ENCODE results near the gene KANK4. TPM values are rescaled to one million over a fixed set of nuclear protein-coding genes. Genes with fewer than 3 reads are reported as not detected.

KANK4 gene
- total and polyA plus RNA-seq, 2 donors (not counting 1 experiment from before 2014, with no cell fraction given): not detected

DNA sequence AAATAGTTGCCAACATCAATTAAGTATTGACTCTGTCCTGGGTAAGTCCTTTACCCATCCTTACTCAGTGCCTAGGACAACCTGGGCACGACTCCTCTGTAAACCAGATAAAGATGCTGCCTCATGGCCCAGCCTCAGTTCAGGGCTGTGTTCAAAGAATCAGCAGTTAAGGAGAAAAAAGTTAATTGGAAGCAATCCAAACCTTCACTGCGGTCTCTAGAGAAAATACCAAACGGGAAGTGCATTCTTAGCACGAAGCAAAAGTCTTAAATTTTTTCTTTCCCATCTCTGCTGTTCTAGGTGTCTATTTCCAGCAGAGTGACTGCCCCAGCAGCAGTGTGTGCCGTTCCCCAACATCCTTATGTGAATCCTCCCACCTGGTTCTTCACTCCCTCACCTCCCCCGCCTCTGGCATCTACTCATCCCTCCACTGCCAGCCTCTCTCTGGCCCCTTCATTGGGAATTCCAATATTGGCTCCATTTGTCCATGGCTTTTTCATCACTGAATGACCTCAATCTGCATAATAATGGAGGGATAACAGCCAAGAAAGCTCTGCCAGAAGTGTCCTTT is 23.2 kb downstream of the KANK4 start:
- Histone ChIP-seq H2AFZ (ENCODE audit: insufficient read depth, low read depth, low read length, poor library complexity, severe bottlenecking) (no peak overlapping the region), H3K27ac (ENCODE audit: low read length in 2 of 2) (no peak overlapping the region), H3K27me3 (replicated peaks in 1 of 4; ENCODE audit: control extremely low read depth in 1 of 4, control insufficient read depth in 3 of 4, insufficient read depth in 4 of 4, low read length in 3 of 4) (peaks cover 0 to 4% (median 1%) of the 10 kb centered on the region in 4 experiments), H3K9ac (ENCODE audit: low read length) (no peak overlapping the region), H3K36me3 (replicated peaks in 1 of 2; ENCODE audit: control extremely low read depth in 1 of 2, control insufficient read depth in 1 of 2, extremely low read depth in 1 of 2, insufficient read depth in 2 of 2, low read length in 1 of 2) (no peaks in the 10 kb centered on the region), H4K20me1 (ENCODE audit: control insufficient read depth, insufficient read depth, low read length, poor library complexity, severe bottlenecking) (no peaks in the 10 kb centered on the region), H3K79me2 (ENCODE audit: control insufficient read depth, insufficient read depth, low read length) (no peaks in the 10 kb centered on the region), H3K4me3 (ENCODE audit: control extremely low read depth in 1 of 5, extremely low read depth in 1 of 5, insufficient read depth in 1 of 5, low read depth in 2 of 5, low read length in 4 of 5) (no peak overlapping the region), H3K4me1 (ENCODE audit: control insufficient read depth in 2 of 2, insufficient read depth in 2 of 2, low read length in 2 of 2) (no peaks in the 10 kb centered on the region), H3K4me2 (replicated peaks; ENCODE audit: low read depth, low read length, poor library complexity, severe bottlenecking) (no peak overlapping the region), H3K9me3 (ENCODE audit: control extremely low read depth in 1 of 3, control insufficient read depth in 2 of 3, insufficient read depth in 1 of 3, low read length in 2 of 3) (no peaks in the 10 kb centered on the region)
- H3K4me3 Mint-ChIP-seq: no peak overlapping the region
- POLR2A ChIA-PET: no interaction called here
- no peak for TF ChIP-seq EZH2 (IDR thresholded peaks at IDR 0.05; ENCODE audit: borderline replicate concordance, insufficient read depth, low read depth, low read length, poor library complexity, severe bottlenecking)
- TF ChIP-seq, protein P1, sequence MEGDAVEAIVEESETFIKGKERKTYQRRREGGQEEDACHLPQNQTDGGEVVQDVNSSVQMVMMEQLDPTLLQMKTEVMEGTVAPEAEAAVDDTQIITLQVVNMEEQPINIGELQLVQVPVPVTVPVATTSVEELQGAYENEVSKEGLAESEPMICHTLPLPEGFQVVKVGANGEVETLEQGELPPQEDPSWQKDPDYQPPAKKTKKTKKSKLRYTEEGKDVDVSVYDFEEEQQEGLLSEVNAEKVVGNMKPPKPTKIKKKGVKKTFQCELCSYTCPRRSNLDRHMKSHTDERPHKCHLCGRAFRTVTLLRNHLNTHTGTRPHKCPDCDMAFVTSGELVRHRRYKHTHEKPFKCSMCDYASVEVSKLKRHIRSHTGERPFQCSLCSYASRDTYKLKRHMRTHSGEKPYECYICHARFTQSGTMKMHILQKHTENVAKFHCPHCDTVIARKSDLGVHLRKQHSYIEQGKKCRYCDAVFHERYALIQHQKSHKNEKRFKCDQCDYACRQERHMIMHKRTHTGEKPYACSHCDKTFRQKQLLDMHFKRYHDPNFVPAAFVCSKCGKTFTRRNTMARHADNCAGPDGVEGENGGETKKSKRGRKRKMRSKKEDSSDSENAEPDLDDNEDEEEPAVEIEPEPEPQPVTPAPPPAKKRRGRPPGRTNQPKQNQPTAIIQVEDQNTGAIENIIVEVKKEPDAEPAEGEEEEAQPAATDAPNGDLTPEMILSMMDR (IDR thresholded peaks at IDR 0.05): no peak
- whole genome bisulfite sequencing (ENCODE audit: insufficient coverage): 5% methylated on average over 6 of the region's 6 CpGs
- intact Hi-C loops (cut with micrococcal nuclease): no loop called here
- peaks cover 24% of the 10 kb centered on the region for H3K27me3 Mint-ChIP-seq
- CTCF ChIA-PET: no interaction called here
- no peaks in the 10 kb centered on the region for H3K9me3 Mint-ChIP-seq (ENCODE audit: insufficient read depth)
- DNase-seq (no peak), ATAC-seq (ENCODE audit: low read depth) (no peak)
- H3K27ac Mint-ChIP-seq: no peak overlapping the region
- no peaks in the 10 kb centered on the region for H3K4me1 Mint-ChIP-seq

DNA sequence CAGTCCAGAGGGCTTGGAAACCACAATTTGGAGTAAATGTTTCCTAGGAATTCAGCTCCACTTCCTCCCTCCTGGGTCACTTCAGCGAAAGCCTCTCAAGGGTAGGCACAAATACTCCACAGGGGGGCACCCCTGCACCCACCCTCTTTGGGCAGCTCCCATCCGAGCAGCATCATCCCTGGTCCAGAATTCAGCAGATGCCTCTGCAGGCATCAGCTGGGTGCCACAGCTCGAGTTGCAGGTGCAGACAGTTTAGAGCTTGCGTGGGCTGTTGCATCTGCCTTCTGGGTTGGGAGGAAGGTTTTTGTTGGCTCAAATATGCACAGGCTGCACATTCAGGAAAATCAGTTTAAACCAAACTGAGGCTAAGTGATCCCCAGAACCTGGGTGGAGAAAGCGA is 25.0 kb downstream of the KANK4 start:
- H3K4me2 ChIP-seq (replicated peaks; ENCODE audit: low read depth, low read length, poor library complexity, severe bottlenecking): no peak overlapping the region
- 61% methylated on average over 4 of the region's 5 CpGs for WGBS (ENCODE audit: insufficient coverage)
- no peaks in the 10 kb centered on the region for H3K79me2 ChIP-seq (ENCODE audit: control insufficient read depth, insufficient read depth, low read length)
- H3K36me3 ChIP-seq (replicated peaks in 1 of 2; ENCODE audit: control extremely low read depth in 1 of 2, control insufficient read depth in 1 of 2, extremely low read depth in 1 of 2, insufficient read depth in 2 of 2, low read length in 1 of 2): no peaks in the 10 kb centered on the region
- H4K20me1 ChIP-seq (ENCODE audit: control insufficient read depth, insufficient read depth, low read length, poor library complexity, severe bottlenecking): no peaks in the 10 kb centered on the region
- ChIA-PET POLR2A (no interaction called here), CTCF (interaction anchor here (0.8 to 1.0 kb wide), 2 partner anchors 16 to 451 kb away, joined by 4 read pairs; no protein-coding TSS in a partner anchor)
- H3K27ac Mint-ChIP-seq: no peak overlapping the region
- ATAC-seq (ENCODE audit: low read depth): no peak
- peaks cover 24% of the 10 kb centered on the region for H3K27me3 Mint-ChIP-seq
- H3K9me3 ChIP-seq (ENCODE audit: control extremely low read depth in 1 of 3, control insufficient read depth in 2 of 3, insufficient read depth in 1 of 3, low read length in 2 of 3): no peaks in the 10 kb centered on the region
- no peak overlapping the region for H3K4me3 Mint-ChIP-seq
- H3K9me3 Mint-ChIP-seq (ENCODE audit: insufficient read depth): no peaks in the 10 kb centered on the region
- H3K4me3 ChIP-seq (ENCODE audit: control extremely low read depth in 1 of 5, extremely low read depth in 1 of 5, insufficient read depth in 1 of 5, low read depth in 2 of 5, low read length in 4 of 5): no peak overlapping the region
- no peak for DNase-seq
- intact Hi-C loops (cut with micrococcal nuclease): no loop called here
- H3K27me3 ChIP-seq (replicated peaks in 1 of 4; ENCODE audit: control extremely low read depth in 1 of 4, control insufficient read depth in 3 of 4, insufficient read depth in 4 of 4, low read length in 3 of 4): peaks cover 0 to 4% (median 1%) of the 10 kb centered on the region in 4 experiments
- H3K27ac ChIP-seq (ENCODE audit: low read length in 2 of 2): no peak overlapping the region
- H2AFZ ChIP-seq (ENCODE audit: insufficient read depth, low read depth, low read length, poor library complexity, severe bottlenecking): no peak overlapping the region
- TF ChIP-seq EZH2 (IDR thresholded peaks at IDR 0.05; ENCODE audit: borderline replicate concordance, insufficient read depth, low read depth, low read length, poor library complexity, severe bottlenecking): no peak
- TF ChIP-seq, protein P1 (IDR thresholded peaks at IDR 0.05): peak; percentile 8
- no peak overlapping the region for H3K9ac ChIP-seq (ENCODE audit: low read length)
- no peaks in the 10 kb centered on the region for H3K4me1 Mint-ChIP-seq
- H3K4me1 ChIP-seq (ENCODE audit: control insufficient read depth in 2 of 2, insufficient read depth in 2 of 2, low read length in 2 of 2): no peaks in the 10 kb centered on the region

Measured in B cell (primary cell).